GM21423 (cell line): ENCODE data around the gene BABAM2.

Source experiments
- ATAC-seq: cut with Tn5 transposase; IDR thresholded peaks from one replicate; pipeline ENCODE4 v1.9.1; 2021; ENCODE audit warnings: mild to moderate bottlenecking, moderate library complexity; ENCODE audit not compliant: unreplicated experiment

The BABAM2 gene

GRCh38 chr2:28350196-28350595 is 459.7 kb downstream of the BABAM2 start:
- ATAC-seq = no peak

- no peak for ATAC-seq
Observed at GRCh38 chr2:28350791-28351285, 460.3 kb downstream of the BABAM2 start.

- ATAC-seq = no peak
Observed at GRCh38 chr2:28351621-28352020, 461.1 kb downstream of the BABAM2 start.

- ATAC-seq = no peak
Observed at GRCh38 chr2:28352104-28352503, 461.6 kb downstream of the BABAM2 start.

- ATAC-seq = no peak
Observed at GRCh38 chr2:28352610-28353195, 462.2 kb downstream of the BABAM2 start.

GRCh38 chr2:28354920-28355520 is 464.5 kb downstream of the BABAM2 start:
- no peak for ATAC-seq

- ATAC-seq = no peak
Observed at GRCh38 chr2:28355521-28356094, 465.1 kb downstream of the BABAM2 start.

- ATAC-seq = no peak
Observed at GRCh38 chr2:28356095-28356911, 465.8 kb downstream of the BABAM2 start.

GRCh38 chr2:28357055-28357454 is 466.5 kb downstream of the BABAM2 start:
- no peak for ATAC-seq

- no peak for ATAC-seq
Observed at GRCh38 chr2:28357948-28358667, 467.6 kb downstream of the BABAM2 start.

GRCh38 chr2:28358668-28359201 is 468.2 kb downstream of the BABAM2 start:
- peak; percentile 4 for ATAC-seq

GRCh38 chr2:28359222-28360057 is 468.9 kb downstream of the BABAM2 start:
- ATAC-seq = peak; percentile 73

- no peak for ATAC-seq
Observed at GRCh38 chr2:28360058-28360717, 469.7 kb downstream of the BABAM2 start.

GRCh38 chr2:28360718-28361293 is 470.3 kb downstream of the BABAM2 start:
- no peak for ATAC-seq

- no peak for ATAC-seq
Observed at GRCh38 chr2:28361991-28362710, 471.6 kb downstream of the BABAM2 start.

- no peak for ATAC-seq
Observed at GRCh38 chr2:28362991-28363521, 472.5 kb downstream of the BABAM2 start.

- ATAC-seq = no peak
Observed at GRCh38 chr2:28363686-28364280, 473.3 kb downstream of the BABAM2 start.

- no peak for ATAC-seq
Observed at GRCh38 chr2:28364610-28365009, 474.1 kb downstream of the BABAM2 start.
